ENCODE data around the gene TMA7B.
A peak's percentile ranks its signal among the peaks of the same experiment; 100 is the strongest.
"Not testable (repeated sequence)": the region's sequence is repeated elsewhere in the genome, so short reads cannot be mapped to it uniquely, and the experiment has no call there.

Gene TMA7B

DNA sequence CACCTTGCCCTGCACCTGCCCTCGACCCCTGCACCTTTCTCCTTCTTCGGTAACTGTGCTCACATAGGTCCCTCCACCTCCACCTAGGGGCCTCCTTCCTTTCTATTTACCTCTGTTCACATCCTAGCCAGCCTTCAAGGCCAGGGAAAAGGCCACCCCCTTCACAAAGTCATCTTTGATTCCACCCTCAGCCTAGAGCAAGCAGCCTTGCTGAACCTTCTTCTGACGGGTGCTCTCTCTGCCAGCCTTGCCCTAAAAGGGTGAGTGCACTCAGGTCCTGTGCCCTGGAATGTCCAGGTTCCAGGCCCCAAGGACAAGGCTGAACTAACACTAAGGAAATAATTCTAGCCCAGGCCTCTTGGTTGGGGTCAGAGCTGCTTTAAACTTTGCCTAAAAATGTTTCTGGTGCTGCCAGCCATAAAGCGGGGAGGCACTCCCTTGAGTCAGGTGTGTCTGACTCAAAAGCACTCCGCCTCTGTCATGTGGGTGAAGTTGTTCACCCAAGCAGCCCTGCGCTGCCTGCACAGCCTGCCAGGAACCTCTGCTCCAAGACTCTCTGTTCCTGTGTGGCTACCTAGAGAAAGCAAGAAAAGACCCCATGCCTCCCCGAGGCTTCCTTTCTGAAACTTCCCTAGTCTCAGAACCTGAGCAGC, 25.3 kb downstream of the TMA7B start:
- no peak for DNase-seq

DNA sequence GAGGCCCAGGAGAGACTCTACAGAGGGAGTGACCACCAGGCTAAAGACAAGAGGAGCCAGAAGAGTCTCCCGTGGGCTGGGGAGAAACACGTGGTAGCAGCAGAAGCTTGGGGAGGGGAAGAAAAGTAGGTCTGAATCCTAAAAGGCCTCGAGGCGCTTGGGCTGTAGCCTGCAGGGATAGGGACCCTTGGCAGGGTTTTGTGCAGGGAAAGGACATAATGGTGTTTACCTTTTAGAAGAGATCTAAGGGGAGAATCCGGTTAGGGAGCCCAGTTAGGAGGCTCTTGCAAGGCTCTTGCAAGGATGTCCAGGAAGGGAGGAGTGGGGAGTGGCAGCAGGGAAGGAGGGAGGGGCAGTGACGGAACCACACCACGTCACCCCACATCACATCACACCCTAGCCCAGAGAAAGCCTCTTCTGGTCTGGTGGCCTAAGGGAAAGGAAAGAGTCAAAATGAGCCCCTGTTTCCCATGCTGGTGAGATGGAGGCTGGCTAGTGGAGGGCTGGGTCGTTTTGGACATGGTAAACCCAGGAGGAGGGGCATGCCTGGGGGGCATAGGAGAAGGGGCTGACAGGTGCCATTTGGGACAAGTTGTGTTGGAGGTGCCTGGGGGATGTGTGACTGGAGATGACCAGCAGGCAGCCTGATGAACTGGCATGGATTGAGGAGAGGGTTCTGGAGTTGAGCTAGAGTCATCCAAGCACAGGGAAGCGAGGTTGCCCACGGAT, 28.4 kb downstream of the TMA7B start:
- no peak for DNase-seq

- no peak for DNase-seq
These were observed 29.4 kb downstream of the TMA7B start for GRCh38 chr22:39989633-39990032.

DNA sequence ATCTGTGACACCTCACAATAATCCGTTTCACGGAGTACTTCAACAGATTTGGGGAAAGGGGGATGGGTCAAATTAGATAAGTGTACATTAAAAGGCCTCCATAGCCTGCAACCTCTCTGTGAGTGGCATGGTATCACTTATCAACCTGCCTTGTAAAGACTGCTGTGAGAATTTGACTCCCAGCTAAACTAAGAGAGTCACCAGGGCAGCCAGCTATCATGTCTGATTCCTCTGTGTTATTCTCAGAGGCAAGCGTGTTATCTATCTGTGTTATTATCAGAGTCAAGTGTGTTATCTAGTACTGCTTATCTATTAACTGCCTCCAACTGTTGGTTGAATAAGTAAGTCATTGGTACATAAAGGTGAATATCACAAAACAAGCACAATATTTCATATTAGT, 30.5 kb downstream of the TMA7B start:
- DNase-seq: no peak

DNA sequence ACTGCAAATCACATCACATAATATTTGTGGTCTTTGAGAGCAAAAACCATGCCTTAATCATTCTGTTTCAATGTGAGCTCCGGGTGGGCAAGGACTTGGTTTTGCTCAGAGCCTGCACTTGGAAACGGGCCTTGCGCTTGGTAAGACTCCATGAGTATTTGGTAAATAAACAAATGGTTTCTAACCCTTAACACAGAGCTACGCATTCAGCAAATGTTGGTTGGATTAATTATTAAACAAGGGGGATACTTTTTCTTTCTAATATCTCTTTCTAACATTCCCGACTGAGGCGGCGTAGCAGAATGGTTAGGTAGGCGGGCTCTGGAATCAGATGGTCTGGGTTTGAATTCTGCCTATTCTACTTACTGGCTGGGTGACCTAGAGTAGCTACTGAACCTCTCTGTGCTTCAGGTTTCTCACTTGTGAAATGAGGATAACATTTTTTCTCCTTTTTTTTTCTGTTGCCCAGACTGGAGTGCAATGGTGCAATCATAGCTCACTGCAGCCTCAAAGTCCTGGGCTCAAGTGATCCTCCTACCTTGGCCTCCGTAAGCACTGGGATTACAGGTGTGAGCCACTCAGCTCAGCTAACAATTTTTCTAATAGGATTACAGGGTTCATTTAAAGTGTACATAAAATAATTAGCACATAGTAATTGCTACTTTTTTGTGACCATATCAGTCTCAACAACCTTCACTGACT, 31.1 kb downstream of the TMA7B start:
- DNase-seq: no peak

DNA sequence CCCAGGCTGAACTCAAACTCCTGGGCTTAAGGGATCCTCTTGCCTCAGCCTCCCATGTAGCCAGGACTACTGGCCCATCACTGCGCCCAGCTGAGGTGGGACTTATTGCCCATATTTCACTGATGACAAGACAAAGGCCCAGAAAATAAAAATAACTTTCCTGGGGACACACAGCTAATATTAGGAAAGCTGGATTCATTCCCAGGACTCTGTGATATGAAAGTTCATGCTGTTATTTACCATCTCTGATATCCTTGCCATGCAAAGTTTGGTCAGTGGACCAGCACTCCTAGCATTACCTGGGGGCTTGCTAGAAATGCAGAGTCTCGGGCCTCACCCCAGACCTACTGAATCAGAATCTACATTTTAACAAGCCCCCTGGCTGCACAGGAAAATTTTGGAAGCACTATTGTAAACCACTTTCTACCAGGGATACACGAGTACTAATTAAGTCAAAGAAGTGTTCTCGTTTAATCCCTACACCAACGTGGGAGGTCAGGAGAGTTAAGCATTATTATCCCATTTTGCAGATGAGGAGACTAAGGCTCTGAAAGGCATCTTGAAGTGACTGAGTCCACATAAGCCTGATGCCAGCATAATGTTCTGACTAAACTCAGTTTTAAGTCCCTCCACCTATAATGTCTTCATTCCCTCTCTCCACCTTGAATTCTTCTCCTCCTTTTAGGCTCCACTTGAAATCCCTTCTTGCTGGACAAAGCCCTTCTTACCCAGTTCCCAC, 32.1 kb downstream of the TMA7B start:
- no peak for DNase-seq

- DNase-seq: not testable (repeated sequence)
These were observed 32.7 kb downstream of the TMA7B start for GRCh38 chr22:39992894-39993293.

DNA sequence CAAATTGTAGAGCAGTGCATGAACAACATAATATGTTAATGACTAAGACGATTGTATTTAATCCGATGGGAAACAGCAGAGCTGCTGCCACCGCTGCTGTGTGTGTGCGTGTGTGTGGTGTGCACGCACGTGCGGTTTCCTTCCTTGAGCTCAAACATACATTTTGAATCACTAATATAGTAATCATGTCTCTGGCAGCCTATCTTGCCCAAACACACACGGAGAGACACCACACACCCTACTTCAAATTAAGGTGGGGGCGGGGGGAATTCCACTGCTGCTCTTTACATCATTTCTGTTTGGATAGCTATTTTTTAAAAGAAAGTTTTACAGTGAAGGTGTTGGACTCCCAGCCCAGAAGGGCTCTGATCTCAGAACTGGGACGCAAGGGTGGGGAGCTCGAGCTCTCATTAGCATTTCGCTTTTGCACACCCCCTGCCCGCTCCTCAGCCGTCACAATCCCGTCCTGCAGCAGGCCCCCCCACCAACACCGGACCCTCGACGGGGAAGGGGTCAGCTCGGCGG, 33.9 kb downstream of the TMA7B start:
- DNase-seq: no peak

GRCh38 chr22:39994566-39995392, 34.6 kb downstream of the TMA7B start, which contains the start of gene FAM83F:
Gene FAM83F (plus strand): TSS chr22:39994954. CDS start chr22:39995043, 89 bp downstream.
- no peak for DNase-seq

DNA sequence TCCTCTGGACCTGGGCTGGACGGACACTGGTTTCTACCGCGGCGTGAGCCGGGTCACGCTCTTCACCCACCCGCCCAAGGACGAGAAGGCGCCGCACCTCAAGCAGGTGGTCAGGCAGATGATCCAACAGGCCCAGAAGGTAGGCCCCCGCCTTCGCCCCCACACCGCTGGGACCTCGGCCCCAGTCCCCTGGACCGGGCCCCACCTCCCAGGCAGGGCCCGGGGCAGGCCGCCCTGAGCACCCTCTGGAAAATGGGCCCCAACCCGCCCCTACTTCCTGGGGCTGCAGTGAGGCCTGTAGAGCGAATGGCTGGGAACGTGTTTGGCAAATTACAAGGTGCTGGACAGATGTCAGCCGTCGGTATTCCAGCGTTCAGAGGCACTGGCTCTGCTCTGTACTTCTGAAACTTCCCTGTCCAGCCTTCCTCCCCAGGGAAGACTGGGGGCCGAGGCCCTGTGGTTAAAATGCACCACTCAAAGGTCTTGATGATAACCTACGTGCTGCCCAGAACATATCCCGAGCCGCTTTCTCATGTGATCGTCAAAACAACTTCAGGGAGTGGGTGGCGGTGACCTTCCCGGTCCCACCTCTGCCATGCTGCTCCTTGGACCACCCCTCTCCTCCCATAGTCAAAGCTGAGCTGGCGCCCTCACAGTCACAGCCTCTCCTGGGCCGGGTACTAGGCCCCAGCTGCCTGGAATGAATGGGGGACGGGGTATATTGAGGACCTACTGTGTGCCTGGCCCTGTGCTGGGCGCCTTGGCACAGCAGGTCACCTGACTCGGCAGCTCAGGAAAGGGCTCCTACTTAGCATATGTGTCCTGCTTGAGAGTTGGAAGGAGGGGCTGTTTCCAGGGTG, 35.4 kb downstream of the TMA7B start:
- no peak for DNase-seq

- DNase-seq: no peak
These were observed 36.5 kb downstream of the TMA7B start for GRCh38 chr22:39996732-39997131.

GRCh38 chr22:39997421-39997820, 37.2 kb downstream of the TMA7B start:
- DNase-seq: no peak

DNA sequence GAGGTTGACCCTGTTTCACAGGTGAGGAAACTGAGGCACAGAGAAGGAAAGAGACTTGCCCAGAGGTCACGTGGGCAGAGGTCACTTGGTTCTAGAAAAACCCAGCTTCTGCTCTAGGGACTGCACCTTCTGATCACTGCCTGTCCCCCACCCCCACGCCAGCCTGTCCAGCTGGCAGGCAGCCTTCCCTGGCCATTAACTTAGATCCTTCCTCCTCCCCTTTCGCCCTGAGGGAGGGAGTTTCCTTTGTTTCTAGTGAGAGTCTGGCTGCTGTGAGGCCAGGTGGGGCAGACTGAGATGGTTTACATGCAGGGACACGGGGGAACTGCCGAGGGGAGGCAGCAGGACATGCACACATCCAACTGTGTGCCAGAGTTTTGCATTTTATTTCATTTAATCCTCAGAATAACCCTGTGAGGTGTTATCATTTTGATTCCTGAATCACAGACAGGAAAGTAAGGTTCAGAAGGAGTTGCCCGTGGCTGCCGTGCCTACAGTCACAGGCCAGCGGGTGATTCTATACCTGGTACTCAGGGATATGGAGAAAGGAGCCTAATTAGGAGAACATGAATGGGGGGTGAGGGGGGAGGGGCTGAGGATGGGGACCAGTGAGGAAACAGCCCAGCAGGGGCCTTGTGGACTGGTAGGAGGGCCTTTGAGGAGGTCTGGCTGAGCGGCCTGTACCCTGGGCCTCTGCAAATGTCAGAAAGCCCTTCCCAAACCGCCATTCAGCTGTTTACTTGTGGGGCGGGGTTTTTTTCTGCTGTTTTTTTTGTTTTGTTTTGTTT, 37.9 kb downstream of the TMA7B start:
- DNase-seq: peak; percentile 61

DNA sequence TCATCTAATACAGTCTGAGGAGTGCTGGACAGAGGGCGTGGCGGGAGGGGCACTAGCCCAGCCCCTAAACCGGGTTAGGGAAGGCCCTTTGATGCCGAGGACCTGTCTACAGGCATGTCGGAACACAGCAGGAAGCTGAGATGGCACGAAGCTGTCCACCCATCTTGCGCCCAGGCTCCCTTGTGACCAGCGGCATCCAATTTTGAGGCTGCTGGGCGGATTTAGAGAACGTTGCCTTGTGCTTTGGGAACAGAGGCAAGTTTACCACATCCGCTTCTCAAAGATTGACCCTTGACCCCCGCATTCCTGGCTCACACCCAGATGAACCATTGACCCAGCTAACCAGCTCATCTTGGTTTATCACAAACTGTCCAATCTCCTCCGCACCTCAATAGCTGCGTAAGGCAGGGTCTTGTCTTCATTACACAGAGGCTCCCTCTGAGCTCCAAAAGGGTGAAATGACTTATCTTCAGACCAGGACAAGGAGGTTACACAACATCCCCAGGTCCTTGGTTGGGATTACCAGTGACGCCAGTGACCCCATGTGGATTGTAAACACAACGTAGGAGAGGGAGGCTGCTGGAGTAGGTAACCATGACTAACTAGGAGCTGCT, 39.1 kb downstream of the TMA7B start:
- no peak for DNase-seq

DNA sequence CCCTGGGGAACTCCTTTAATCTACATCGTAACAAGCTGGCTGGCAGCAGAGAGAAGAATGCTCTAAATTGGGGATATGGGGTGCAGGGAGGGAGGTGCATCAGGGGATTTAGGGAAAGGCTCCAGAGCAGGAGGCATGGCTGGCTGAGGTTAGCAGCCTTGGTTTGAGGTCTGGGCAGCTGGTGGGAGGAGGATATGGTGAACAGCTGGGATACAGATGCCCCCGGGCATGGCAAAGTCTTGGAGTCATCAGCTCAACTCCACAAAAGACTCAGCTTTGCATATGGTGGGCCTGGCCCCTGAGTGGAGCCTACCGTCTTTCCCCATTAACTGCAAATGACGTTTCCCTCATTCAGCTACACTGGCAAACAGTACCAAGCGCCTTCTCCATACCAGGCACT, 40.0 kb downstream of the TMA7B start:
- no peak for DNase-seq

DNA sequence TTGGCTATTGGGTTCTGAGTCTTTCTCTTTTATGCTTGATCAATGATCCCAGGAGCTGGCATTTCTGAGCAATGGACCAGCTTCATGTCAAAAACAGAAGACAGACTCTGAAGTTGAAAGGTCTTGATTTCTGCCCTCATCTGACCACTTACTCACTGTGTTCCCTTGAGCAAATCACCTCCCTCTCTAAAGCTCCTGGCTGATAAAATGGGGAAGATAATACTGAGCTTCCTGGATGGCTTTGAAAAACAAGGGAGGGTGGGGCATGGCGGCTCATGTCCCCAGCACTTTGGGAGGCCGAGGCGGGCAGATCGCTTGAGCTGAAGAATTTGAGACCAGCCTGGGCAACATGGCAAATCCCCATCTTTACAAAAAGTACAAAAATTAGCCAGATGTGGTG, 40.9 kb downstream of the TMA7B start:
- no peak for DNase-seq

DNA sequence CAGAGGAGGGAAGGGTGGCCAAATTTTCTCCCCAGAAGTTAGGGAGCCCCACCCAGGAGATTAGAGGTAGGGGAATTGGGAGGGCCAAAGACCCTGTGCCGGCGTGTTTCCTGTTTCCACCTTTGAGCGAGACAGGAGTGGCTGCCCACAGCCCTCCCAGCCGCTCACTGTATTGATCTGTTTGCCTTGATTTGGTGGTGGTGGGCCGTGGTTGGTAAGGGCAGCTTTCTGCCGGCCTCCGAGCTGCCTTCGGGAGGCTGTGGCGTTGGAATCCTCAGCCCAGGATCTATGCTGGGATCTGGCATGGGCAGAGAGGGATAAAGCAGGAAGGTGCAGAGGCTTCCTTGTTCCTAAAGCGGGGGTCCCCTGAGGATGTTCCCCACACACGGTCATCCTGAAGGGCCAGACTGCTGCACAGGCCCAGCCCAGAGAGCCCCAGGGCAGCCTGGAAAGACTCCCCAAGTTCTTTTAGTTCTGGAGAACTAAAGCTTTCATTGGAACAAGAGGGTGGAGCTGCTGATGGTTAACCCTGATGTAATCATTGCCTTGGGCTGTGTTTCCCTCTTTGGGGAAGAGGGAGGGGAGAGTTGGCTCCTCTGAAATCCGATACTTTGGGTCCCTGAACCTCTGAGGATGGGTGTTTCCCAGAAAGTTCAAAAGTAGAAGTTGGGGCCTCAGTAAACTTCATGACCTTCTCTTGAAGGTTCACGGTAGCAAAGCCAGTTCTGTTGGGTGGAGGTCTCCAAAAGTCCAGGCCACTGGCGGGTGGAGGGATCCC, 41.8 kb downstream of the TMA7B start:
- DNase-seq: no peak

DNA sequence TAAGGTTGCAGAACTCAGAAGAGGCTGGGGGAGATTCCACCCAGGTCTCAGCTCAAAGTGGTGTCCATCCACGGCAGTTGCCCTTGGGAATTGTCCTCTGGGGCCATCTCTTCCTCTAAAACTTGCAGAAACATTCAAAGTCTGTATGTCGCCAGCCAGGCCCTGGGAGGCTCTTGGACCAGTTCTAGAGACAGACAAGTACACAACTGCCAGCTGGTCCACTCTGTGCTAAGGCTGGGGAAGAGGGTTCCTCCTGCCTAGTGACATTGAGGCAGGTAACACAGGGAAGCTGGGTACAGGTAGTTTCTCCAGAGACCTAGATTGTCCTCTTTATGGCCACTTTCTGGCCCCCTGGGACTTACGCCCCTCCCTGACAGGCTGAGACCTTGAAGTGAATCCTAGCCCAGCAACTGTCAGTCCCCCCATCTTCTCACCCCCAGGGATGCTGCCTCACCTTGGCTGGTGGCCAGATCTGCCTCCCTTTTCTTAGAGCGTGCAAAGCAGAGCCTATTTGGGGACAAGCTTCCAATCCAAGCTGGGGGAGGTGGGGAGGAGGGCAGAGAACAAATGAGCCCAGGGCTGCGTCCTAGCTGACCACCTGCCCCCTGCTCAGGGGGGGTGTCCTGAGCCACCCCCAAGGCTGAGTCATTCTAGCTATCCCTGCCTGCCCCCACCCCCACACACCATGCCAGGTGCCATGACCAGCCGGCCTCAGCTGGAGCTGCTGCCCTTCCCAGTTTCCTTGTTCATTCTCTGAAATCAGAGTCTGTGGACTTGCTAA, 42.9 kb downstream of the TMA7B start:
- DNase-seq: no peak
